GM19025 (cell line): ENCODE results near the gene LAMTOR5.
"Not testable (repeated sequence)": the region's sequence is repeated elsewhere in the genome, so short reads cannot be mapped to it uniquely, and the experiment has no call there.

Experiments used
- ATAC-seq: cut with Tn5 transposase; IDR thresholded peaks from one replicate; pipeline ENCODE4 v1.9.1; 2021; ENCODE audit warnings: mild to moderate bottlenecking, low read depth, moderate library complexity; ENCODE audit not compliant: unreplicated experiment

LAMTOR5 gene

GRCh38 chr1:110407260-110408210 lies at the start of gene LAMTOR5:
Gene LAMTOR5 (minus strand): TSS chr1:110407694. CDS start chr1:110407620, 74 bp downstream.
- peak; percentile 84 for ATAC-seq

GRCh38 chr1:110457206-110457605 lies 49.7 kb upstream of the LAMTOR5 start:
- ATAC-seq: no peak

GRCh38 chr1:110455151-110455550 lies 47.7 kb upstream of the LAMTOR5 start:
- ATAC-seq: no peak

GRCh38 chr1:110454328-110454727 lies 46.8 kb upstream of the LAMTOR5 start:
- no peak for ATAC-seq

GRCh38 chr1:110453829-110454228 lies 46.3 kb upstream of the LAMTOR5 start:
- no peak for ATAC-seq

- ATAC-seq: no peak
Observed at GRCh38 chr1:110452330-110452729, 44.8 kb upstream of the LAMTOR5 start.

GRCh38 chr1:110450929-110451328 lies 43.4 kb upstream of the LAMTOR5 start, which contains the start of gene PROK1:
Gene PROK1 (plus strand): TSS chr1:110451149. CDS start chr1:110451217, 68 bp downstream.
- no peak for ATAC-seq

- ATAC-seq: no peak
Observed at GRCh38 chr1:110449661-110450651, 42.5 kb upstream of the LAMTOR5 start.

- no peak for ATAC-seq
Observed at GRCh38 chr1:110444561-110444960, 37.1 kb upstream of the LAMTOR5 start.

- ATAC-seq: no peak
Observed at GRCh38 chr1:110443451-110443850, 36.0 kb upstream of the LAMTOR5 start.

GRCh38 chr1:110441888-110442287 lies 34.4 kb upstream of the LAMTOR5 start:
- no peak for ATAC-seq

GRCh38 chr1:110440877-110441276 lies 33.4 kb upstream of the LAMTOR5 start:
- ATAC-seq: no peak

GRCh38 chr1:110439873-110440272 lies 32.4 kb upstream of the LAMTOR5 start:
- ATAC-seq: not testable (repeated sequence)

GRCh38 chr1:110438893-110439292 lies 31.4 kb upstream of the LAMTOR5 start:
- no peak for ATAC-seq

- ATAC-seq: not testable (repeated sequence)
Observed at GRCh38 chr1:110437645-110438299, 30.3 kb upstream of the LAMTOR5 start.

GRCh38 chr1:110436635-110437034 lies 29.1 kb upstream of the LAMTOR5 start:
- no peak for ATAC-seq

- no peak for ATAC-seq
Observed at GRCh38 chr1:110434946-110435345, 27.5 kb upstream of the LAMTOR5 start.

- ATAC-seq: no peak
Observed at GRCh38 chr1:110433803-110434202, 26.3 kb upstream of the LAMTOR5 start.

GRCh38 chr1:110433213-110433612 lies 25.7 kb upstream of the LAMTOR5 start:
- no peak for ATAC-seq

GRCh38 chr1:110430901-110431300 lies 23.4 kb upstream of the LAMTOR5 start:
- ATAC-seq: no peak
